GM21723 (cell line): ENCODE data around the gene CDH16.
"Not testable (repeated sequence)": the region's sequence is repeated elsewhere in the genome, so short reads cannot be mapped to it uniquely, and the experiment has no call there.

Experiments
- ATAC-seq: cut with Tn5 transposase; IDR thresholded peaks from one replicate; pipeline ENCODE4 v1.9.1; 2021; ENCODE audit warnings: mild to moderate bottlenecking, moderate library complexity; ENCODE audit not compliant: unreplicated experiment

Gene CDH16

GRCh38 chr16:66878067-66878466 lies 40.6 kb downstream of the CDH16 start:
- no peak for ATAC-seq

DNA sequence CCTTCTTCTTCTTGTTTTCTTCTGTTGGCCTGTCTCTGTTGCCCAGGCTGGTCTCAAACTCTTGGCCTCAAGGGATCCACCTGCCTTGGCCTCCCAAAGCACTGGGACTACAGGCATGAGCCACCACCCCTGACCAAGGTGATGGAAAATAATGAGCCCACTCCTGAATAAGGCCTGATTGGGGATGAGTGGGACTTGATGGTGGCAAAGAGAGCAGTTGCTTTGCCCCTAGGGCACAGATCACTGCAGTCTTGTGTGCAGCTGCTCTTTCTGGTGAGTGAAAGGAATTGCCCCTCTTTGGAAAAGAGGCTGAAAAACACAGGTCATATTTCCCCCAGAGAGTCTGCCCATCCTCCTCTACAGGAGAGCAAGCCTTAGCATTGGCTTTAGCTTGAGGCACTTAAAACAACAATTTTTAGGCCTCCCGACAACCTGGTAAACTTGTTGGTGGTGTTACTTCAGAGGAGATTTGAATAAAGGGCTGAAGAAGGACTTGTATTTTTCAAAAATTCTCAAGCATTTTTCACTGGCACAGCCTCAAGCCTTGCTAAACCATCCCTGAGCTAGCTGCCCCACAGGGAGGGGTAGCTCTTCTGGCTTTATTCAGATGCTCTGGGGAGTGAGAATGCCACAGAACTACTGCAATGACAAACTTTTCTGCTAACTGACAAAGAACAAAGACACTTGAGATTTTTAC lies 44.5 kb downstream of the CDH16 start:
- no peak for ATAC-seq

- no peak for ATAC-seq
These were observed 45.0 kb downstream of the CDH16 start for GRCh38 chr16:66873685-66874055.

DNA sequence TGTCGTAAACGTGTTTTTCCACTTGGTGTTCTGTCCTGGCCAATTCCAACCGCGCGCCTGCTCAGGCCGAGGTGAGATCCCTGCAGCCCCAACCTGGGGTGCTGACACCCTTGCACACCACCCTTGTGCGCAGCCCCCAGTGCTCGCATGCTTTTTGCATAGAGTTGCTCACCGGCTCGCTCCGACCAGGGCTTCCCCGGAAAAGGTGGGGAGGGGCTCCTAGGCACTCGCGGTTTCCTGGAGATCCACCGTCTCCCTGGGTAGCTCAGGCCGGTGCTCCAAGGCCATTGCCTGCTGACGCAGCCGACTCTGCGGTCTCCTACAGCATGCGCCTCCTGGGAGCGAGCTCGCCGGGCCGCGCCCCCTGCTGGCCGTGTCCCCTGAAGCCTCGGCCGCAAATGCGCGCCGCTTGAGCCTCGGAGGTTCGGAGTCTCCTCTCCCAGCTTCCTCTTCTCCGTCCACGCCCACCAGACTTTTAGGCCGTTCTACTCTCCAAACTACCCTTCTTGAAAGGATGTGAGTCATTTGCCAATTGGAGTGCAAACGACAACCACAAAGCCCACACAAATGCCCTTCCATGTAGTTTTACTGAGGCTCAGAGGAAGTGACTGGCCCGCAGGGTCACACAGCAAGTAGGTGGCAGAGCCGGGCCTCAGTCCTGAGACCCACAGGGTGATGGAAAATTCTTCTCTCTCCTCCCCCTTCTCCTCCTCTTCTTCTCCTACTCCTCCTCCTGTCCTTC lies 45.6 kb downstream of the CDH16 start:
- ATAC-seq, result peak; percentile 87

- no peak for ATAC-seq
These were observed 46.1 kb downstream of the CDH16 start for GRCh38 chr16:66872559-66872942.

DNA sequence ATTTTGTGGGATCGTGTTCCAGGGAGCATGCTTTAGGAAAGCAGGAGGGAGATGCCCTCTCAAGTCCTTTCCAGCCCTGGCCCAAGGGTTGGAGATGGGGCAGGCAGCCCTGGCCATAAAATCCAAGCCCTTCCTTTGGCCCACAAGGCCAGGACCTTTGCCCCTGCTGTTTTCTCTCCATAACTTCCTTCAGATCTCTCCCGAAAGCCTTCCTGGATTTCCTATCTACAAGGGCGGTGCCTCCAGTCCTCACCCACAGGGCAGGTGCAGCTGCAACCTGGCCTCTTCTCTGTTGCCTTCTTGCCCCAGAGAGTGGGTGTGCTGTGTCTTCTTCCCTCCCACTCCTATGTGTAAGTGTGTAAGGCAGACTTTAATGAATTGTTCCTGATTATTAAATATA lies 46.8 kb downstream of the CDH16 start:
- ATAC-seq, result no peak

- ATAC-seq, result not testable (repeated sequence)
These were observed 47.3 kb downstream of the CDH16 start for GRCh38 chr16:66871363-66871762.

GRCh38 chr16:66869424-66869823 lies 49.3 kb downstream of the CDH16 start:
- ATAC-seq, result no peak

DNA sequence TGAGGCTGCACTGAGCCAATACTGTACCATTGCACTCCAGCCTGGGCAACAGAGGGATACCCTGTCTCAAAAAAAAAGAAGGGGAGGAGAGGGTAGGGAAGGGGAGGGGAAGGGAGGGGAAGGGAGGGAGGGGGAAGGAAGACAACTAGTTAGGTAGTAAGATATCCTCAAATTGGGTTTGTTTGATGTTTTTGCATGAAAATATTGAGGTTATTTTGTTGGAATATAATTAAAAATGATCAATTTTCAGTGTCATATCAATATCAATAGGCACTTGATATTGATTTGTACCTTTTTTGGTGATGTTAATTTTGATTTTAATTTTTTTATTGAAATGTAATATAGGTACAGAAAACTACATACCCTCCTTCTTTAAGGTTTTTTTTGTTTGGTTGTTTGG lies 55.0 kb downstream of the CDH16 start:
- no peak for ATAC-seq

DNA sequence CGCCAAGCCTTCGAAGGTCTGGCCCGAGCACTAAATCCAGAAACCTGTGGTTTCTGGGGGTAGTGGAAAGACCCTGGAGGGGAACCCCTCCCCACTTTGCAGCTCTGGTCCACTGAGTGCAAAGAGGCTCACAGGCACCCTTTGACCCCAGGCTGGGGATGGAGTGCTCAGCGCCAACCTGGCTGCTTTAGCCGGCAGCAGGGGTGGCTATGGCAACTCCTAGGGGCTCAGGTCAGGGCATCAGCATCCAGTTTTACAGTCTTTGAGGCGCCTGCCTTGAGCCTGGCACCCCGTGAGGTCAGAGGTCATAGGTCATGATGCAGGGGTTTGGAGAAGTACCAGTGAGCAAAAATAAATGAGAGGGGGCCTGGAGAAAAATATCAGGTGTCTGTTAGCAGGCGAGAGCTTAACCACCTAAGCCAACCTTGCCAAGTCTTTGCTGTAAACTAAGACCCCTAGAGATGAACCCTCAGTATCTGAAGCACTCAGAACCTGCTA lies 56.6 kb downstream of the CDH16 start:
- ATAC-seq, result no peak

DNA sequence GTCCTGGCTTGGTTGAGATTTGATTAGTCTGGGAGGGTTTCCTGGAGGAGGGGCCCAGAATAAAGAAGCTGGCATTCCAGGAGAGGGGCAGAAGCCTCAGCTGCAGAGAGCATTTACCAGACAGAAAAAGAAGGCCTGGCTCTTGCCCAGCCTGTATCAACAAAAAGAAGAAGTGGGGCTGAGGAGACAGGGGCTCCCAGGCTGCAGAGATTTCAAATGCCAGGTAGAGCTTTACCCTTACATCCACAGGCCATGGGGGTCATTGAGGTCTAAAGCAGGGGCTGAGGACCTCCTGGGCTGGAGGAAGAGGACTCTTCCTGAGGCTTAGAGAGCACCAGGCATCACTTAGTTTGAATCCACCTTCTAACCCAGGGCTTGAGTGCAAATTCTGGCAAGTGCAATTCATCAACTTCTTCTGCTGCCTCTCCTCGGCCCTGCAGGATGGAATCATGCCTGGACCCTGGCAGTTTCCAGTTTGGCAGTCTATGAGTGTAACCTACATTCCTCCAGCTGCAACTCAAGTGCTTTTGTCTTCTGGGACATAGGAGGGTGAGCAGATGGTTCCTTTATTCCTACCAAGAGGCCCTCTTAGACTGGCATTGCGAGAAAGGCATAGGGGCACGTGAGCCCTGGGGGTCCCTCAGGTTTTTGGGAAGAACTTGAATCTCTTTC lies 59.2 kb downstream of the CDH16 start:
- no peak for ATAC-seq

- no peak for ATAC-seq
These were observed 59.8 kb downstream of the CDH16 start for GRCh38 chr16:66858740-66859396.
